Vagina (tissue), 2 donors: ENCODE results near the gene IFNK.

ENCODE experiments used
- POLR2A ChIP-seq, 2 donors: fragments of 450-650 bp; IDR thresholded peaks; one replicate each; pipeline ENCODE4 v1.6.1; 2017; ENCODE audit warnings: antibody characterized with exemption in 2 of 2, mild to moderate bottlenecking in 2 of 2, moderate library complexity in 2 of 2
- POLR2AphosphoS5 ChIP-seq, 2 donors: sonication (generic); formaldehyde crosslinking; IDR thresholded peaks; one replicate each; pipeline ENCODE4 v1.9.0; 2017; ENCODE audit warnings: antibody characterized with exemption in 2 of 2, mild to moderate bottlenecking in 2 of 2, low read depth in 1 of 2; ENCODE audit not compliant: insufficient read depth in 1 of 2
- TF ChIP-seq, protein P1 (sequence below), 3 experiments: fragments of 450-650 bp in 2 of 3; fragments of 200-600 bp in 1 of 3; sonication (generic) in 1 of 3; IDR thresholded peaks; one replicate each; pipeline ENCODE4 v1.5.1; 2017 to 2019; ENCODE audit warnings: antibody characterized with exemption in 3 of 3, mild to moderate bottlenecking in 2 of 3, moderate library complexity in 2 of 3

DNA sequence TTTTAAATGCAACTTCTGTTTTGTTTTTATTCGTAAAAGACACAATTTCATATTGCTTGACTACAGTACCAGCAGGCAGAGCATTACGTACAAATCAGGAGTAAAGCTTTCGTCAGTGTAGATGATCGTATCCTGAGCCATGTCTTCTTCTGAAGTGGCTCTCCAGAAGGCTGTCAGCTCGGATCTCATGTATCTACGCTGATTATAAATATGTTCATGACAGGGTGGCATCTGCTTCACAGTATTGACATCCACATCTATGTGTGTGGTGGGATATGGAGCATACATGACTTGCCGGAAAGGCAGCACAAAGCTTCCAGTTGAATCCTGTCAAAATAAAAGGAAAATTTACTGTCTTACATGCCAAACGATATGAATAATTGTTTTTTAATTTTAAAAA lies 32.4 kb downstream of the IFNK start:
- TF ChIP-seq, protein P1, sequence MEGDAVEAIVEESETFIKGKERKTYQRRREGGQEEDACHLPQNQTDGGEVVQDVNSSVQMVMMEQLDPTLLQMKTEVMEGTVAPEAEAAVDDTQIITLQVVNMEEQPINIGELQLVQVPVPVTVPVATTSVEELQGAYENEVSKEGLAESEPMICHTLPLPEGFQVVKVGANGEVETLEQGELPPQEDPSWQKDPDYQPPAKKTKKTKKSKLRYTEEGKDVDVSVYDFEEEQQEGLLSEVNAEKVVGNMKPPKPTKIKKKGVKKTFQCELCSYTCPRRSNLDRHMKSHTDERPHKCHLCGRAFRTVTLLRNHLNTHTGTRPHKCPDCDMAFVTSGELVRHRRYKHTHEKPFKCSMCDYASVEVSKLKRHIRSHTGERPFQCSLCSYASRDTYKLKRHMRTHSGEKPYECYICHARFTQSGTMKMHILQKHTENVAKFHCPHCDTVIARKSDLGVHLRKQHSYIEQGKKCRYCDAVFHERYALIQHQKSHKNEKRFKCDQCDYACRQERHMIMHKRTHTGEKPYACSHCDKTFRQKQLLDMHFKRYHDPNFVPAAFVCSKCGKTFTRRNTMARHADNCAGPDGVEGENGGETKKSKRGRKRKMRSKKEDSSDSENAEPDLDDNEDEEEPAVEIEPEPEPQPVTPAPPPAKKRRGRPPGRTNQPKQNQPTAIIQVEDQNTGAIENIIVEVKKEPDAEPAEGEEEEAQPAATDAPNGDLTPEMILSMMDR (IDR thresholded peaks at IDR 0.05) = no peak
- no peak for TF ChIP-seq POLR2AphosphoS5 (IDR thresholded peaks at IDR 0.05; ENCODE audit: insufficient read depth in 1 of 2, low read depth in 1 of 2)
- TF ChIP-seq POLR2A (IDR thresholded peaks at IDR 0.05) = no peak
